GM18873 (cell line): ENCODE results near the gene TIMM10B.
"Not testable (repeated sequence)": the region's sequence is repeated elsewhere in the genome, so short reads cannot be mapped to it uniquely, and the experiment has no call there.

Experiments
- ATAC-seq: cut with Tn5 transposase; IDR thresholded peaks from one replicate; pipeline ENCODE4 v1.9.1; 2021; ENCODE audit warnings: mild to moderate bottlenecking, moderate library complexity, moderate number of reproducible peaks; ENCODE audit not compliant: unreplicated experiment, low FRiP score

Gene TIMM10B

DNA sequence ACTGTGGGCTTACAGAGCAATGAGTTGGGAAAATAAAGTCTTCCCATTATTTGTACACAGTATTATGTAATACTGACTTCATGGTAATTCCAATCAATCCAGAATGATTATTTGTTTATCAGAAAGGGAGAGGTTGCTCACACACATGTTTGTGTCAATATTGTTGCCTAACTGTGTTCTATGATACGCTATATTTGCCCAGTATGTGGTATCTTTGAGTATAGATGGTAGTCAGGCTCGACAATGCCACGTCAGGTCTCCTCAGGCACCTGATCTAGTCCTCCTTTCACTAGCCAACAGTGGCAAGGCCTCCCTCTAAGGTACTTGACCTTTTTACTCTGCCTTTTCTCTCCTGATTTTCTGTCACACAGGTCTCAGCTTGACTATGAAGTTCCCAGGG is 21.1 kb downstream of the TIMM10B start:
- no peak for ATAC-seq

DNA sequence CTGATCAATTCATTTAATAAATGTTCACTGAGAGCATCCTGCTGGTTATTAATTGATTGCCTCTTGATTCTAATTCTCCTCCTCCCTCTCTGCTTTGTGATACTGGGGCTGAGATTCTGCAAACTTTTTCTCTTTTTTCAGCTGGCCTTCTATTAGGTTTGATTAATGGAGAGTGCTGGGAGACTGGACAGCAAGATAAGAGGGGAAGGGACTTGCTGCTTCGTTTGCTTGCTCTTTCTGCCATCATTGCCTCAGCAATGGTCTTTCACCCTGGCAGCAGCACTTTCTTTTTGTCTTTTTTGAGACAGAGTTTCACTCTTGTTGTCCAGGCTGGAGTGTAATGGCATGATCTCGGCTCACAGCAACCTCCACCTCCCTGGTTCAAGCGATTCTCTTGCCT is 22.9 kb downstream of the TIMM10B start:
- no peak for ATAC-seq

DNA sequence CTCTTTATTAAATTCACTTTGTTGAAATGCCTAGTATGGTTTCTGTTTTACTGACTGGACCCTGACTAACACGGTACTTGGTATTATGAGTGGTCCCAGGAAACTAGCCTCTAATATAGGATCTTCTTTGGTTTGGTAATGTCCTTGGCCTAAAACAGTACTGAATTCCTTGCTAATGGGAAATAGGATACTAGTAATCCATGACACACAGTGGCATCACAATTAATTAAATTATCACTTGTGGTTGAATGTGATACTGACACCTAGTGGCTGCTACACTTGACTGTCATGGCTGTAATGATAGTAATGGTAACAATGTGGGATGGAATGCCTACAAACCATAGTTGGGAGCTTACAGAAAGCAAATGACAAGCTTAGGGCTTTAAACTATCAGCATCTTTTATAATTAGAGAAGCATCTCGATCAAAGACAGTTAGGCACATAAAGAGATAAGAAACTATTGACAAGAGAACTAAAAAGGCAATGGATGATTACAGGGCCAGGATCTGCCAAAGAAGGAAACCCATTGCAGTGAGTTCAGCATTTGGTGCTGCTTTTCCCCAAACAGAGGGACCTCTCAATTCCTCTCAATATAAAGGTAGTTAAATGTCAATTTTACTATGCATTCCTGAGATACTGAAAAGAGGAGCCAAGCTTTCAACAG is 24.4 kb downstream of the TIMM10B start:
- ATAC-seq = no peak

DNA sequence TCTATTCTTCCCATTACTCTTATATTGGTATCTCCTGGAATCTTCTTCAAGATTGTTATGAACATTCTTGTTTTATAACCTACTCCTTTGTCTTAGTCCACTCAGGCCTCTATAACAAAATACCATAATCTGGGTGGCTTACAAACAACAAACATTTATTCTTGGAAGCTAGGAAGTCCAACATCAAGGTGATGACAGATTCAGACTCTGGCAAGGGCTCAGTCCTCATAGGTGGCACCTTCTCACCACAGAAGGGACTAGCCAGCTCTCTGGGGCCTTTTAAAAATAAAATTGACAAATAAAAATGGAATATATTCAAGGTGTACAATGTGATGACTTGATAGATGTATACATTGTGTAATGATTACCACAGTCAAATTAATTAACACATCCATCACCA is 35.6 kb downstream of the TIMM10B start:
- no peak for ATAC-seq

DNA sequence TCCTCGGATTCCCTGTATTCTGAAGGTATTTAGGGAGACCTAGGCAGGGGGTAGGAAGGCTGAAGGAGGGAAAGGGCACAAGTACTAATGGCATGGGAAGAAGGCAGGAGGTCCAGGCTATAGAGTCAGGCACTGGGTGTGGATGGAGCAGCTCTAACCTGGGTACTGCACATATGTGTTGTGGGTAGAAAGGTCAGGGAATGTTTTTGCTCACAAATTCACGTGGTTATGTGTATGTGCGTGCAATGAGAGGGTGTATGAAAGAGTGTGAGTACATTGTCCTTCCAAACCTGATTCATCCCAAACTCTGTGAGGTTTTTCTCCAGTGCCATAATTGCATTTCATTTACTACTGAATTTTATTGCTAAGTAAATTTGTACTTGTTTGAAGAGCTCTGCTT is 39.0 kb downstream of the TIMM10B start:
- ATAC-seq = no peak

DNA sequence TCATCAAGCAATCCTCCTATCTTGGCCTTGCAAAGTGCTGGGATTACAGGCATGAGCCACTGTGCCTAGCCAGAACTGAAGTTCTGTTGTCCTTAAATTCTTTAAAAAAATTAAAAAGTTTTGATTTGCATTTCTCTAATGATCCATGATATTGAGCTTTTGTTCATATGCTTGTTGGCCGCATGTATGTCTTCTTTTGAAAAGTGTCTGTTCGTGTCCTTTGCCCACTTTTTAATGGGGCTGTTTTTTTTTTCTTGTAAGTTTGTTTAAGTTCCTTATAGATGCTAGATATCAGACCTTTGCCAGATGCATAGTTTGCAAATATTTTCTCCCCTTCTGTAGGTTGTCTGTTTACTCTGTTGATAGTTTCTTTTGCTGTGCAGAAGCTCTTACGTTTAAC is 40.6 kb downstream of the TIMM10B start:
- not testable (repeated sequence) for ATAC-seq

DNA sequence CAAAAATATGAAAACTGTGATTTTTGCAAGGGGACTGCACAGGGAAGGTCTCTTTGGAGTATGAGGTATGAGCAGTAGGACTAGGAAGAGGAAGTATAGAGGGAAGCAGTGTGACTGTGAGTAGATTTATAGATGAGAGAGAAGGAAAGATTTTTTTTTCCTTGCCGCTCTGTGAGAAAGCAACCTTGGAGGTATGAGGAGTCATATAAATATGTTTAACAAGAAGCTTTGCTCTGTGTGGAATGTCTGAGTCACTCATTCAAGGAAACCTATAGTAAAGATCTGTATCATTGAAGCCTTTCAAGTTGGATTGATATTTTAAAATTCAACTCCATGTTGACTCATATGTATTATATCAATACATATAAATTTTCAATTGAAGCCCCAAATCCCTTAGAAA is 42.0 kb downstream of the TIMM10B start:
- ATAC-seq = no peak

DNA sequence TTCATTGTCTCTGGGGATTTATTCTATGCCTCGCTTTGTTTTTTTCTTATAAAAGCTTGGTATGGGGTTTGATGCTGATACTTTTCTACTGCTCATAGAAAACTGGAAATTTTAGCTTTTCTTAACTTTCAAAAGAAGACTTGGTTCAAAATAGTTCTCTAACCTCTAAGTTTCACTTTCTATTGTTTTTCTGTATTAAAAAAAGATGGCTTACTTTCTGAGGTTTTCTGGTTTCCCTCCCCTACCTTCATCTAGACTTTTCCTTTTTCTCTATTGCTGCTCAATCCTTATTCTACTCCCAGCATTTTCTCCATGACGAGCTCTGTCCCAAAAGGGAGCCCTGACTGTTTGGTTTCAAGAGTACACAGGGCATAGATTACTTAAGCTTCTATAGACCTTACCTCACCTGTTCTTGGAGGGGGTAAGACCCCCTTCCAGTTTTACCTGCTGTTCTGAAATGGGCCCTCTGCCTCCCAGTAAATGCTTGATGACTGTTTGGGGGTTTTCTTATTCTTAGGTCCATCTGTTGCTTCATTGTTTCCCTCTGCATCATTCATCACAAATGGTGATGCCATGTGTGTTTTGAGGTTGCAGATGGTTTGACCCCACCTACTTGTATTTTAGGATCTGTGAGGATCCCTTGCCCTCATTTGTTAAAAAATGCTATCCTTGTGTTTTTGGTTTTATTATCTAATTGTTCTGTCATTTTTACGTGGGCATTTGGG is 45.3 kb downstream of the TIMM10B start:
- no peak for ATAC-seq

DNA sequence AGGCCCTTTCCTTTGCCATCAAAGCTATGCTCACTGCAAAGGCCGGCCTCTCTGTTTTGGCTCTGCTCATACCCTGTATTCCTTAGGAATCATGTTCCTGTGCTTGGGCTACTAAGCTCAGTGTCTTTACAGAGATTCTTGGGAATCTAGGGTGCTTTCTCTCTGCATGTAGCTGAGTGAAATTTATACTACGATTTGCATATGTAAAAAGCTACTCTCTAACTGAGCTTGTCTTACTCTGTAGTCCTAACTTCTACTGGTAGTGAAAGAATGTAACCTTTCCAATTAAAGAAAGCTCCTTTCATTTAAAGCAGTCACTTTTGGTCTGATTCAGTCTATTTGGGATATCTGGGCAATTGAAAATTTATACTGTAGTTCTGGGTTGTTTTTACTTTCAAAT is 48.0 kb downstream of the TIMM10B start:
- ATAC-seq = no peak

DNA sequence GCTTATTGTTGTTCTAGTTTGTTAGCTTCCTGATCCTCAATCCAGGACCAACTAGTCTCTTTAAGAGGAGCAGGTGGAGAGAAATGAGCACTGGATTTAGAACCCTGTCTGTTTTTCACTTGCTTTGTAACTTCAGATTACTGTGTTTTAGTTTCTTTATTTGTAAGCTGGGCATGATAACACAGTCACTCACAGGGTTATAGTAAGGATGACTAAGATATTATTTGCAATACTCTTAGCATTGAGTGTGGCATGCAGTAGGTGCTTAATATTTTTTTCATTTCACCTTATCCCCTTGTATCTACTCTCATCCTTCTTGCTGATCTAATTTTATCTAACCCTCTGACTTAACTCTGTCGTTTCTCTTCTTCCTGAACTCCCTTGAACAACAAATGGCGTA is 49.5 kb downstream of the TIMM10B start:
- ATAC-seq = no peak

DNA sequence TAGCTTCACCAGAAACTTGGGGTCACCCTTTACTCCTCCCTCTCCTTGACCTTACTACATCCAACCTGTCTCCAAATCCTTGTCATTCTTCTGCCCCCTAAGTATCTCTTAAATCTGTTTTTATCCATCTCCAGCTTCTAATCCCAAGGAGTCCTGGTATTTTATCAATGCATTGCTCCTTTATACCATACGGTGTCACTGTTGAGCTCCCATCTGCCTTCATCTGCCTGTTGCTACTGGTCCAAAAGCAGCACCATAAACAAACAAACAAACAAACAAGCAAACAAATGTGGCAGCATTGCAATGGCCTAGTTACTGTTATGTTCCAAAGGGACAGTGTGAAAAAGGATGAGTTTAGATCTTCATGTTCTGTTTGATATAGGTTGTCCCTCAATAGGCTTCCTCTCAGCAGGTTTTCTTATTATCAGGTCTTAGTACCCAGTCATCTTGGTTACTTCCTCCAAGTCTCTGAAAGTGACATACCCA is 50.0 kb downstream of the TIMM10B start:
- ATAC-seq = no peak
